Nephron (organoid): ENCODE measurements around the gene RASA2.

ENCODE experiments used
- H3K27ac Mint-ChIP-seq, 3 experiments: 2 replicates each; pipeline ENCODE4 v1.8.0; 2020; ENCODE audit warnings: mixed read lengths in 3 of 3, mild to moderate bottlenecking in 2 of 3, moderate library complexity in 1 of 3
- H3K27me3 Mint-ChIP-seq: 2 replicates; pipeline ENCODE4 v1.8.0; 2021; ENCODE audit warnings: low read depth, mild to moderate bottlenecking, moderate library complexity, mixed read lengths
- H3K36me3 Mint-ChIP-seq: 2 replicates; pipeline ENCODE4 v1.8.0; 2020; ENCODE audit warnings: low read depth, mixed read lengths
- H3K4me1 Mint-ChIP-seq: 2 replicates; pipeline ENCODE4 v1.8.0; 2020; ENCODE audit warnings: mixed read lengths
- H3K4me3 Mint-ChIP-seq, 3 experiments: 2 replicates each; pipeline ENCODE4 v1.8.0; 2020; ENCODE audit warnings: mild to moderate bottlenecking in 3 of 3, mixed read lengths in 3 of 3, moderate library complexity in 2 of 3
- H3K9me3 Mint-ChIP-seq: 2 replicates; pipeline ENCODE4 v1.8.0; 2020; ENCODE audit warnings: mixed read lengths
- CTCF ChIP-seq, 3 experiments: fragments of 200-600 bp; sonication (generic); IDR thresholded peaks; one replicate each; pipeline ENCODE4 v1.5.0; 2021; ENCODE audit warnings: antibody characterized with exemption in 3 of 3; ENCODE audit not compliant: unreplicated experiment in 3 of 3

Gene RASA2

GRCh38 chr3:141454906-141455602 lies 31.8 kb upstream of the RASA2 start:
- H3K27ac Mint-ChIP-seq = peak overlapping the region in 2 of 3 experiments; percentile 62

GRCh38 chr3:141455603-141456300 lies 31.1 kb upstream of the RASA2 start:
- Mint-ChIP-seq H3K9me3 (no peaks in the 10 kb centered on the region), H3K4me3 (peak overlapping the region in 1 of 3 experiments; percentile 17), H3K27ac (peak overlapping the region in 2 of 3 experiments; percentile 73 to 81), H3K4me1 (peaks cover 23% of the 10 kb centered on the region), H3K27me3 (no peaks in the 10 kb centered on the region), H3K36me3 (no peaks in the 10 kb centered on the region)
- TF ChIP-seq CTCF (IDR thresholded peaks at IDR 0.05; ENCODE audit: unreplicated experiment in 3 of 3) = no peak

More at GRCh38 chr3:141454906-141455602, 31.8 kb upstream of the RASA2 start:
- Mint-ChIP-seq H3K4me1 (peaks cover 20% of the 10 kb centered on the region), H3K4me3 (no peak overlapping the region), H3K27me3 (no peaks in the 10 kb centered on the region), H3K9me3 (no peaks in the 10 kb centered on the region), H3K36me3 (no peaks in the 10 kb centered on the region)
- TF ChIP-seq CTCF (IDR thresholded peaks at IDR 0.05; ENCODE audit: unreplicated experiment in 3 of 3) = peak; percentile 51 to 64 (median 51)

GRCh38 chr3:141456301-141456625 lies 30.6 kb upstream of the RASA2 start:
- Mint-ChIP-seq H3K27me3 (no peaks in the 10 kb centered on the region), H3K27ac (peak overlapping the region in 2 of 3 experiments; percentile 73 to 81), H3K4me1 (peaks cover 22% of the 10 kb centered on the region), H3K4me3 (peak overlapping the region in 1 of 3 experiments; percentile 26), H3K9me3 (no peaks in the 10 kb centered on the region), H3K36me3 (no peaks in the 10 kb centered on the region)
- TF ChIP-seq CTCF (IDR thresholded peaks at IDR 0.05; ENCODE audit: unreplicated experiment in 3 of 3) = no peak

- Mint-ChIP-seq H3K27ac (peak overlapping the region in 2 of 3 experiments; percentile 27 to 30), H3K4me3 (no peak overlapping the region), H3K27me3 (no peaks in the 10 kb centered on the region), H3K9me3 (no peaks in the 10 kb centered on the region), H3K4me1 (peaks cover 22% of the 10 kb centered on the region), H3K36me3 (no peaks in the 10 kb centered on the region)
- no peak for TF ChIP-seq CTCF (IDR thresholded peaks at IDR 0.05; ENCODE audit: unreplicated experiment in 3 of 3)
Measured at GRCh38 chr3:141457624-141458236, 29.1 kb upstream of the RASA2 start.

GRCh38 chr3:141459008-141459407 lies 27.8 kb upstream of the RASA2 start:
- H3K36me3 Mint-ChIP-seq = no peaks in the 10 kb centered on the region
- peaks cover 22% of the 10 kb centered on the region for H3K4me1 Mint-ChIP-seq
- H3K27me3 Mint-ChIP-seq = no peaks in the 10 kb centered on the region
- no peak overlapping the region for H3K4me3 Mint-ChIP-seq
- H3K27ac Mint-ChIP-seq = no peak overlapping the region
- H3K9me3 Mint-ChIP-seq = no peaks in the 10 kb centered on the region
- no peak for TF ChIP-seq CTCF (IDR thresholded peaks at IDR 0.05; ENCODE audit: unreplicated experiment in 3 of 3)
